Left lobe of liver (tissue), 2 donors: ENCODE data around the gene ACACA. TPM values are rescaled to one million over a fixed set of nuclear protein-coding genes. Genes with fewer than 3 reads are reported as not detected.
"Not testable (repeated sequence)": the region's sequence is repeated elsewhere in the genome, so short reads cannot be mapped to it uniquely, and the experiment has no call there.

Source experiments
- ATAC-seq: fragments of 200-7000 bp; cut with Tn5 transposase; one replicate; pipeline ENCODE4 v1.9.1; 2020; ENCODE audit warnings: mild to moderate bottlenecking, moderate library complexity
- DNase-seq: peaks from one replicate; pipeline ENCODE4 v3.0.0-alpha.2; 2020; ENCODE audit warnings: low spot score
- total RNA-seq: library from RNA; stranded (reverse); gene quantifications from one replicate; pipeline ENCODE4 v1.2.1, GENCODE V29; 2021
- donor health status: DM: no; HTN: no; CAD: no; lungs with moderate emphysema.
- donor health status: DM: no; HTN: yes; CAD: no.

Gene ACACA
- total RNA-seq, 1 donor from 2014 or later, result 37.9 TPM

DNA sequence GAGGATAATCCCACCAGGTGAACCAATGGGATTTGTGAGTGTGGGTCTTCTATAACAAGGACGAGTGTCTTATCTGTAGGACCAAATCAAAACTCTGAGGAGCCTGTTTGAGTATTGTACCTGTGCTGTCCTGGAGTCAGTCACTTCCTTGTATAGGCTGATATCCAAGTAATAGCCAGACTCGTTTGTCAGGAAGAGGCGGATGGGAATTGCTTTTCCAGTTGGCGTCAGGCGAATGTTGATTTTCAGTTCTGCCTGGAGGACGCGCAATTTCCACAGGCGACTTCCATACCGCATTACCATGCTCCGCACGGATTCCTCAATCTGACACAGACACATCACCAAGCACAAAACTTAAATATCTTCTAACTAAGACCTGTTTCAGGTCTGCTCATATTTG is 218.5 kb downstream of the ACACA start:
- DNase-seq, result no peak
- no peak for ATAC-seq

DNA sequence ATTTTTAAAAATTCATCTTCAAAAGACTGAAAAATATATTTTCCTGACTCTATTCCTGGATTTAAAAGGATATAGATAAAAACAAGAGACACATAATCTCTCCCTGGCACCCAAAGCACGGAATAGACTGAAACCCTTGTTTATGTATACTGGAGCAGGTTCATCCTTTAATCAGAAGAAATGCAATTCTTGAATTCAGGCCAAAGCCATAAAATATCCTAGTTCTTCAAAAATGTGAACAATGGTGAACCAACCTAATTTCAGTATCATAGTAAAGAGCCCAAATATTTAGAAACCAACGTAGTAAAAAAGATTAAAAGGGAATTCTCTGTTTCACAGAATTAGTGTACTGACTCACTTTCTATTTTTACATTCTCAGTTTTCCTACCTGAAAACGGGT is 219.4 kb downstream of the ACACA start:
- DNase-seq (no peak), ATAC-seq (no peak)

DNA sequence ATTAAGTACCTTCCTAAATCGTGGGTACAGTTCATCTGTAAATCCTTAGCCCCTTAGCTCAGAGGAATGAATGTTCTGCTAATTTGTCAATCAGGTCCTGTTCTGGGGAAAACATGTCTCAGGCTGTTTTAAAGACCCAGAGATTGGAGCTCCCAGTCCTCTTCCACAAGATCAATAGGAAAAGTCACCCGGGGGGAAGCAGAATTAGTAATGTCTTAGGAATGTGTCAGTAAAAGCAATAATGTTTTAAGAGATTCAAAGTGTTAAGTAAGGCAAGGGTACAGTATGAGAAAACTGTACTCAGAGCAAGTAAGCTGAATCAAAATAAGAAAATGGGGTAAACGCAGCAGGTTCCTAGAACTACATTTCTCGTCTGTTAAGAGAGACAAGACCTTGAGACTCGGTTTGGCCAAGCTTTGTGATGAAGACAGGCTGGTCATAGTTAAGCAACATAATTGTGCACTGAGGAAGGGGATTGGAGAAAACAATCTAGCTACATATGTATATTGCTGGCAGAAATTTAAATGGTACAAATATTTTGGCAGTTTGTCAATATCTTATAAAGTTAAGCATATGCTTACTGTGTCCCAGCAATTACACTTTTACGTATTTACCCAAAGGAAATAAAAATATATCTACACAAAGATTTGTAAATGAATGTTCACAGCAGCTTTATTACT is 223.7 kb downstream of the ACACA start:
- DNase-seq, result no peak

DNA sequence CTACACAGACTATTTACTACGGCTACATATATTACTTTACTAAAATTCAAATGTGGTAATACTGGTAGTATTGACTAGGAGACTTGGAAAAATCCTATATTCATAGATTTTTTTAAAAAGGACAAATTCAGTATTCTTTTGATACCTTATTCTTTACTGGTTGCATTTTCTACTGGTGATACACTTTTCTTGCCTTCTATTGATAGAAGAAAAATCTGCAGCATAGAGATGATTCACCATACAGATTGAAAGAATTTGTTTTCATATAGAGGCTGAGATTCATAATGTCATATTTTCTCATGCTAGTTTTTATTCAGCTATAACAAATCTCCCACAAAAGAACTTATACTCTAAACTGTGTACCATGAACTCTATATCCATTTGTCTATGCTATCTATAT is 226.3 kb downstream of the ACACA start:
- DNase-seq (no peak), ATAC-seq (no peak)

More for the DNA sequence above, 223.7 kb downstream of the ACACA start:
- ATAC-seq, result no peak

DNA sequence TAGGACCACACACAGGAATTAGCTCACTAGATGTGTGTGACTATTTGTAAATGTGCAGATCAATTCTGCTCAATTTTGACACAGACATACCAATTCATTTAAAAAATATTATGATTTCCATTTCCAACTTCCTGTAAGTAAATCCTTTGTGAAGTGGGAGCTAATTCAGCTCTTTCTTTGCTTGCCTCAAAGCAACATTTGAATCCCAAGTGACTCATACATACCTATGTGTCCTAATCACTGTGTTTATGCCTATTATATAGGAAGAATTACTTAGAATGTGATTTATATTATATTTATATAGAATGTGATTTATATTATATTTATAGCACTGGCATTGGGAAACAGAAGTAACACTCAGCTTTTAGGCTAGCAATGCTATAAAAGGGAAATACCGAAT is 226.7 kb downstream of the ACACA start:
- ATAC-seq, result no peak
- no peak for DNase-seq

DNA sequence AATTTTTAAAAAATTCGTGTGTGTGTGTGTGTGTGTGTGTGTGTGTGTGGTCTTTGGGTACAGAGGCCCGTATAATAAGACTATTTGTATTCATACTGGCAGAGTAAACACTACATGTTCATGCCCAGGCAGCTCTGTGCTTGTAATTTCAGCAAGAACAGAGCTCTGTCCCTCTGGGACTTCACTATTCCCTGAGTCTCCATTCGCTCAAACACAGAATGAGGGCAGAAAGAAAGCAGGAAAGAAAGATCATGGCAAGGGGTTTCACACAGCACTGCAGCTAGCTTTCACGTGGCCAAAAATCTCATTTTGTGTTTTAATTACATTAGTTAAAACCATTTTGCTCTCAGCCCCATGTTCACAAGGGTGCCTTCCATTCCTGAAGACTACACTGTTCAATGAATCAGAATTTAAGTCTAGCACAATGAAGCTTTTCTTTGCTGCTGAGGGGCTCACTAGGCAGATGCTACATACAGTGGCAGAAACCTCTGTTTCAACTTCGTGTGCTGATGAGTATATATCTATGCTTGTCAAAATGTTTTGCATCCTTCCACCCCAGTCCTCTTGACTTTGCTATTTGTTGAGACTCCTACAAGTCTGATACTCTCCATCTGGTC is 229.3 kb downstream of the ACACA start:
- ATAC-seq (no peak), DNase-seq (no peak)

DNA sequence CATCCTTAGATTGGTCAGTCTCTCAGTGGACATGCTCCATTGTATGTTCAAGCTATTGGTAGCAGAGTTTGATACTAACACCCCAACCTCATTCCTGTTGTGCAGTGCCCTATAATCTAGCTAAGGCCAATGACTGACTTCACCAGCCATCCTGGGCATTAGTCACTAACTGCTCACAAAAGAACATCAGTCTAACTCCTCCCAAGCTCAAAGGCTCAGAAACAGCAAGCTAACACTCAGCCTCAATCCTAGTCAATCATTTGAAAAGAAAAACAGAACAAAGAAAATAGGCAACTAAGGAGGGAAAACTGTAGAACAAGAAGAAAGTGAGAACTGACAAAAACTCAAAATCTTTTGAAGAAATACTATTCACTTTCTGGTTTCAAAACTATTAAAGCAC is 229.9 kb downstream of the ACACA start:
- DNase-seq, result no peak
- ATAC-seq, result no peak

DNA sequence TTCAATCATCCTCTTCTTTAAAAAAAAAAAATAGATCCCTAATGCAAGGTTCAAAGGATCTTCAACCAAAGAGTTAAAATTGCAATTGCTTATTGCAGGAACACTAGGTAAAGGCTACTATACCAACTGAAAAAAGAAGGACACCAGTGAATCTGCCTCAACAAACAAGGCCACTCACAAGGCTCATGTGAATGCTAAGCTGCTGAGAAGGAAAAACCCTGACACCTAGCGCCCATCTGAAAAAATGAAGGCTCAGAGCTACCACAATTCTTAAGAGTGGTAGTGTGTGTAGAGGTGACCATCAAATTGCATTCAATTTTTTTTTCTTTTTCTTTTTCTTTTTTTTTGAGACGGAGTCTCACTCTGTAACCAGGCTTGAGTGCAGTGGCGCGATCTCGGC is 232.4 kb downstream of the ACACA start:
- DNase-seq, result no peak
- ATAC-seq, result peak; percentile 58

DNA sequence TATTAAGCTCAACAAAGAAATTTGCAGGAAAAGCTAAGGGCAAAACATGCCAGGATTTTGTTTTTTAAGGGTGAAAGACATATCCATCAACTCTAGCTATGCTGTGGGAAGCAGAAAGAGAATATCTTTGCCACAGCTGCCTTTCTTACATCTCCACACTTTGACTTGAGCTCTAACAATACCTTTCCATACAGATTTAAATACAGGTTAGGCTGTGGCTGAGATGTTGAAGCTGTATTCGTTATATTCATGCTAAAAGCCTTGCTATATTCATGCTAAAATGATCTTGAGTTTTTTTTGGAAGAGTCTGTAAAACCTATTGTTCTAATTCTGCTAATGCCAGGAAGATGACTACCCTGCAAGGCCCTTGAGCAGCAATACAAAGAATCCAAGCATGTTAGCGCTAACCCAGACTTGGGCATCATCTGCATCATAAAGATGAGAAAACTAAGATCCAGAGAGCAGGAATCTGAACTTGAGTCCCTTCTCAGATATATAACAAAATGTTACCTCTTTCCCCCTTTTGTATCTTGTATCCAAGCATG is 235.7 kb downstream of the ACACA start:
- DNase-seq, result no peak
- no peak for ATAC-seq

DNA sequence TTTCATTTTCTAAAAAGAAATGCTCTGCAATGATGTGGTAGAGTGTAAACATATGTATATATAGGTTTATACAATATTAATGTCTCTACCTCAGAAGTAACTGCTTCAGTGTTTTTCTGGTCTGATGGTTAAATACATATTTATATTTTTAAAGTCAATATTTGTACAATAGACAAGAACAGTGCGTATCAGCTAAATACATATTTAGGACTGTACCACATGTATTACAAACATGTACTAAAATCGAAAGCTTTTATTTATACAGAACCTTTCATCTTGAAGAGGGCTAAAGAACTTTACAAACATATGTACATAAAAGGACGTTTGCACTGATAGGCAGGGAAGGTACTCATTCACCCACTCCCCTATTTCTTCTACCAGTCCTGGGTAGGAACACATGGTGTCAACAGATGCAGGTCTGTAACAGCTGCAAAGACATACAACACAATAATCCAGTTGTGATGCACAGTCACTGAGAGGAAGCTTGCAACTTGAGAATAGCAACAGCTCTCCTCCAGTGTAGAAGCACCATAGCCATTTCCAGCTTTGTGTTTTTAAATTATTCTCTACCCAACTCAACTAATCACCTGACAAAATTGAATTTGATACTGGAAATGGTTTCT is 237.8 kb downstream of the ACACA start:
- no peak for DNase-seq
- no peak for ATAC-seq

DNA sequence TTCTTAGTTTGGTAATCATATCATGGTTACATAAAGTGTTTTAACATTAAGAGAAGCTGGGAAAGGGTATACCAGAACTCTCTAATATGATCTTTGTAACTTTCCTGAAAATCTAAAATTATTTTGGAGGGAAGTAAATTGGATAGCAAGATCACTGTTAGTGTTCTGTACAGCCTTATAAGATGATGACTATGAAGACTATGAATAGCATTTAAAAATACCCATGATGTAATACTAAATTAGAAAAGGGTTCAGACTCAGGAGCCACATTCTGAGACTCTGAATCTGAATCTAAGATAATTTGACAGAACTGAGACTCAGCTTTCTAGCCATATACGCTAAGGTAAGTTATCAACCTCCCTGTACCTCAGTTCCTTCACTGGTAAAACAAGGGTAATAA is 238.9 kb downstream of the ACACA start:
- no peak for ATAC-seq
- DNase-seq, result no peak

DNA sequence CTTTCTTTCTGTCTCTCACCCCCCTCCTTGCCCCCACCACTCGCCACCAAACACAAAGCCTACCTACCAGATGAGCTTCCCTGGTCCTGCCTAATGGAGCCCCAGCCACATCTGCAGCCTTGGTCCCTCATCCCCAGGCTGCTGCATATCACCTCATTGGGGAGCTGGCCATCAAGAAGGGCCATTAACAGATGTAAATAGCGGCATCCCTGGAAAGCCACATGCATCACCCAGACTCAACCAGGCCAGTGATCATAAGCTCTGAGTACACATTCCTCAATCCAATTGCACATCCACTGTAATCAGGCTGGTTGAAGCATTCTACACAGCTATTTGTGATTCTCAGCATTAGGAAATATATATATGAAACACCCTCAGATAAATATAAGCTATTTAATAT is 242.6 kb downstream of the ACACA start:
- ATAC-seq (no peak), DNase-seq (no peak)

DNA sequence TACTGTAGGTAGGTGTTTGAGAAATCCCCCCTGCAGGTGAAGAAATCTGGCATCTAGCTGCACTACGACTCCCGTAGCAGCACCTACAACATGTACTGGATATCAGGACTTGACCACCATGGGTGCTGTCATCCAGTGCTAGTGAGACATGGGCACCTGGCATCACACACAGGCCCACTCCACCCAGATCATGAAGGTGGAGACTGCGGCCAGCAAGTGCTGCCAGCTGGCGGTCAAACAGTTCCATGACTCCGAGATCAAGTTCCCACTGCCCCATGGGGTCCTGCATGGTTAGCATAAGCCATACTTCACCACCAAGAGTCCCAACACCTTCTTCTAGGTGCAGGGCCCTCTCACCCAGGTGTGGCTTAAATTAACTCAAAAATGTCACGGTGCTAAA is 243.8 kb downstream of the ACACA start:
- ATAC-seq (no peak), DNase-seq (no peak)

DNA sequence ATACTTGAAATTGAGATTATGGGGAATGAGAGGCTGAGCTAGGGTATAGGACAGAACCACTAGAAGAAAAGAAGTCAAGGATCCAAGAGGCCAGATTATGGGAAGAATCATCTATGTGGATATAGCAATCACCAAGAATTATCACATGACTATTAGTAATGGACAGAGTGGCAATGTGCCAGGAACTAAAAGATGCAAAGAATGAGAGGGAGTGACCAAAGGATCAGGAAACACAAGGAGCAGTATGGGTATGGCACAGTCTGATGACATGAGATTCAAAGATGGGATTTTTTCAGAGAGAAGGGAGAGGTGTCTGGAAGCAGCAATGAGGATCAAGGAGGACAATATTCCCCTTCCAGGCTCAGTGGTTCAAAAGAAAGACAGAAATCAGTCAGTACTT is 245.7 kb downstream of the ACACA start:
- ATAC-seq (no peak), DNase-seq (no peak)

DNA sequence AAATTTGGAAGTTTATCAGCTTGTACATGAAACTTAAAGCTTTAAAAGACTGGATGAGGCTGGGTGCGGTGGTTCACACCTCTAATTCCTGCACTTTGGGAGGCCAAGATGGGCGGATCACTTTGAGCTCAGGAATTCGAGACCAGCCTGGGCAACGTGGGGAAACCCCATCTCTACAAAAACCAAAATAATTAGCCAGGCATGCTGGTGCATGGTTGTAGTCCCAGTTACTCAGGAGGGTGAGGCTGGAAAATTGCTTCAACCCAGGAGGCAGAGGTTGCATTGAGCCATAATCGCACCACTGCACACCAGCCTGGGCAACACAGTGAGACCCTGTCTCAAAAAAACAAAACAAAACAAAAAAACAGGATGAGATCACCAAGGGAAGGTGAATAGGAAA is 248.3 kb downstream of the ACACA start:
- ATAC-seq, result no peak
- no peak for DNase-seq

DNA sequence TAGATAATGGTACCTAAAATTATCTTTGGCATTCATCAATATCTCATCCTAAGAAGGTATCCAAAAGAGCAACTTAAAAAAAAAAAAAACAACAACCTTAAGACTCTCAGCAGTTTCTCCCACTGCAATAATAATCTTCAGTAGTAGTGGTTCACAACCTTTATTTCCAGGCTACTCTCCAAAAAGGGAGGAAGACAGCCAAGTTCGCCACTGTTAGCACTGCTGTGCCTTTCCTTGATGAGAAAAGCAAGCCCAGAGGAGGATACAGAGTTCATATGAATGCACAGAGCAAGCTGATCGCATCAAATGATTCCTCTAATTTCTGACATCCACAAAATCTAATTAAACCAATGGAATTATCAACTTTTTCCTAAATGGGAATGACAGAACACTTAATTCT is 258.5 kb downstream of the ACACA start:
- ATAC-seq, result peak; percentile 82
- peak; percentile 55 for DNase-seq

DNA sequence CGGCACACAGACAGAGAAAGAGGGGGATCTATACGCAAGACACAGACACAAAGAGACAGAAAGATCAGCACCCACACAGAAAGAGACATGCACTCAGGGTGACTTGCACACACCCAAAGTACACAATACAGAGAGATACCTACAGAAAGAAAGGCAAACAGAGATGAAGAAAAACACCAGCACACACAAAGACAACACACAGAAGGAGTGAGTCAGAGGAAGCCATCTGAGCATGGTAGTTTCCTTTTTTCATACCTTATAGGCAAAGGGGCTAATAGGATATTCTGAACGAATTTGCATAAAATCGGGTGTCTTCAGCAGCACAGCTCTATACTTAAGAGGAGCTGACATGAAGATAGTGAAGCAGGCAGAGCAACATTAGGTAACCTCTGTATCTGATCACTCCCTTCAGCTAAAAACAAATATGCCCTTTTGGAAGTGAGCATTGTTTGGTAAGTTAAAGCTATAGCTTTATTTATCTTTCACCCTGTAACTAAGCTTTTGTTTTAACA is 259.3 kb downstream of the ACACA start:
- ATAC-seq, result peak; percentile 90

DNA sequence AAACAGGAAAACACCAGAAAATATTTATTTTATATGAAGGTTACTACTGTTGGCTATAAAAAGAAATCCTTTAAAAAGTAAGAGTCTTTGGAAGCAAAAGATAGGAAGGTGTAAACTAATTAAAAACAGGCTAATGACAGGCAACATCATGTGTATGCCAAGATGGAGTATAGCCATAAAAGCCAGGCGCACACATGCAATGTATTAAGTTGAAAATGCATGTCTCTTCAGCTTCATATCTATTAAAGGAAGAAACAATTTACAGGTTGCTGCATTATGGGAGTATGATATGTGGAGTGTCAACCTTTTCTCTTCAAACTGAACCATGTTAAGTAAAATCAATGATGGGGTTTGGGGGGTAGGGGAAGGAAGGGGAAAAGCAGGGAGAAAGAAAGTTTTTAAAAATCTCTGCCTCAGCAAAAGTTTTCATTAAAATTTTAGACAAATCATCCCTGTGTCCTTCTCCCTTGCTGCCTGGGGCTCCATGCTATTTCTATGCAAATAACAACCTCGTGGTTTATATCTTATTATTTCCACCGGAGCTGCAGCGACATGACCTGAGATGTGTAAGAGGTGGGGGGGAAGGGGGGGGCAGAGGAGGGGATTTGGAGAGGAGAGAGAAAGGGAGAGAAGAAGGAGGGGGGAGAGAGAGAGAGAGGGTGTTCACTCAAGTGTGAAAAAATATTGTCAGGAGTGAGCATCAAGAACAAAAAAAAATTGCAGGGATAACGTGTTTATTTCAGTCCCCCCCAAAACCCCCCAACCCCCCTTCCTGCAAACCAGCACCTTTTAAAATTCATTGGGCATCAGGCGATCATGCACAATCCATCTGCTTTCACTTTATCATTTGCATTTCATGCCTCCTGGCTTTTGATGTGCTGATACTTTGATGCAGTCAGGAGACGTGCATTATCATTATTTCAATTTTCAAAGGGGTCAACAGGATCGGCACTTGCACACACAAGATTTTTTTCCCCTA is 260.3 kb downstream of the ACACA start:
- no peak for DNase-seq
- ATAC-seq, result no peak

More for the DNA sequence above, 259.3 kb downstream of the ACACA start:
- DNase-seq, result no peak

DNA sequence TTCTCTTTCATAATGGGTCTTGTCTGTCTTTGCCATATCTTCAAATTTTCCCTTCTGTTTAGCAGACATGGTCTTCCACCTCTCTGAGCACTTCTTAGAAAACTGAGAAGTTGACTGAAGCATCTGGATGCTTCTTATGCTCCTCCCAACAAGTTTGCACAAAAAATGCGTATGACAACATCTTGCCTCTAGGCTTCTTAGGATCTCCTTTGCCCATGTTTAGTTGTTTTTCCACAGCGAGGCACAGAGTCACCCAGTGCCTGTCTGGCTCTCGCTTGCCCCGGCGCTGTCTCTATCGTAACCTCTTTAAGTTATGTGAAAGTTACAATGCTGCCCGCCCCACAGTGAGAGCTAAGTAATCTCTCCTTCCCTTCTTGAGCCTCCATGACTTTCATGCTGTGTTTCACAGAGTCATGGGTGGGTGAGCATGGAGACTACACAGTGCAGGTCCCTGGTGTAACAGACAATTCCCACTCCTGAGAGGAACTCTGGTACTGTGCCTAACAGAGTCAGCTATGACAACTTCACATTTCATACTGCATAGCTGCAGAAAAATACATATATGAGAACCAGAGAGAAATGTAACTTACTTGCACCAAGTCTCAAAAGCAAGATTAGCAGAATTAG is 262.4 kb downstream of the ACACA start:
- ATAC-seq, result no peak
- no peak for DNase-seq

DNA sequence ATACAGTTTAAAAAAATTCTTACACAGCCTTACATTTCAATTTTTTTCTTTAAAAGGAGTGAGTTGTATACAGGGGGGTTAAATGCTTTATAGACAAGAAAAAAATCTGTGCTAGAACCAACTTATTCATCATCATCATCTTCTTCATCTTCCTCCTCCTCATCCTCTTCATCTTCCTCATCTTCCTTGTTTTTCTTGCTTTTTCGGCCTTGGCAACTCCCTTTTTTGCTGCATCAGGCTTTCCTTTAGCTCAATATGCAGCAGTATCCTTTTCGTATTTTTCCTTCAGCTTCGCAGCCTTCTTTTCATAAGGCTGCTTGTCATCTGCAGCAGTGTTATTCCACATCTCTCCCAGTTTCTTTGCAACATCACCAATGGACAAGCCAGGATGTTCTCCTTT is 263.1 kb downstream of the ACACA start:
- not testable (repeated sequence) for DNase-seq, ATAC-seq
